ENCODE data around the gene LMO4. TPM values are rescaled to one million over a fixed set of nuclear protein-coding genes. Genes with fewer than 3 reads are reported as not detected.

LMO4 gene, protein sequence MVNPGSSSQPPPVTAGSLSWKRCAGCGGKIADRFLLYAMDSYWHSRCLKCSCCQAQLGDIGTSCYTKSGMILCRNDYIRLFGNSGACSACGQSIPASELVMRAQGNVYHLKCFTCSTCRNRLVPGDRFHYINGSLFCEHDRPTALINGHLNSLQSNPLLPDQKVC
- 58.7 TPM for total RNA-seq

DNA sequence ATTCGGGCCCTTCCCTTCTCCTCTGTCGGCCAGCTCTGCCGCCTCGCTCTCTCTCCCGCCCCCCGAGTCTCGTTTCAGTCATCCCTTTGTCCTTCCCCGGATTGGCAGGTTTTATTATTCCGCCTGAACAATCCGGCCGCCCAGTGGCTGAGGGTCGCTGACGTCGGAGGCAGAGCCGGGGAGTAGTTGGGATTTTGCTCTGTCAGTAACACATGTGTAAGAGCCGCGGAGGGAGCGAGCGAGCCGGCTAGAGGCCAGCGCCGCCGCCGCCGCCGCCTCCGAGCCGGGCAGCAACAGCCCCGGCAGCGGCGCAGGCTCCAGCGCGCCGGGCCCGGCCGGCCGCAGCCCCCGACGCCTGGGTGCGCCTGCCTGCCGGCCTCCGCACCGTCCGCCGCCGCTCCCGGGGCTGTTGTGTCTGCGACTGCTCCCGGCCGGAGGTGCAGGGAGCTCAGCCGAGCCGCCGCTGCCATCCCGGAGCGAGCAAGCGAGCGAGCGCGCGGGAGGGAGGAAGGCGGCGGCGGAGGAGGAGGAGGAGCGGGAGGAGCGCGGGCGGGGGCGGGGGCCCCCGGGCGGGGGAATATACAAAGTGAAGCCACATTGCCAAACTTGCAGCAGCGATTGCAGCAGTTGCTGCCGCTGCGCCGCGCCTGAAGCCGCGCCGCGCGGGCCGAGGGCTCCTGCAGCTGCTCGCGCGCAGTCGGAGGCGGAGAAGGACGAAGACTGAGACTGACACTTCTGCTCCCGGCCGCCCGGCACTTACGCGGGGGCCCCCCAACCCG, at the start of gene LMO4:
Gene LMO4 (plus strand): TSS at position 609 of the 779 bp plus-strand sequence. CDS start 3,136 bp downstream, outside the sequence.
- DNase-seq (ENCODE audit: low read depth in 2 of 3, low spot score in 2 of 3) = peak in 2 of 3 donors; percentile 96 to 98

DNA sequence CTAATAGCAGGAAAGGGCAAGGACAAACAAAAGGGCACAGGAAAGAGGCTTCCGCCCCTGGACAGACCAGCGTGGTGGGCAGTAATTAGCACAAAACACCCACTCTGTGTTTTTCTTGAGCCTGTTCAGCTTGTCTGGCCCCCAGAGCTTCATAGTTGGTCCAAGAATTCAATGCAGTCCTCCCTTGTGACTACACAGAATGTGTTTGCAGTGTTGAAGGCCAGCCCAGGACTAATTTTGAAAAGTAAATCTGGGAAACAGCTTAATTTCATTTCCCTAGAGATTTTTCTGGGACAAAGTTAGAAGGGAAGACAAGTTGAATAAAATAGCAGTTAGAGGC, 49.2 kb upstream of the LMO4 start:
- no peak for DNase-seq (ENCODE audit: low read depth in 2 of 3, low spot score in 2 of 3)

DNA sequence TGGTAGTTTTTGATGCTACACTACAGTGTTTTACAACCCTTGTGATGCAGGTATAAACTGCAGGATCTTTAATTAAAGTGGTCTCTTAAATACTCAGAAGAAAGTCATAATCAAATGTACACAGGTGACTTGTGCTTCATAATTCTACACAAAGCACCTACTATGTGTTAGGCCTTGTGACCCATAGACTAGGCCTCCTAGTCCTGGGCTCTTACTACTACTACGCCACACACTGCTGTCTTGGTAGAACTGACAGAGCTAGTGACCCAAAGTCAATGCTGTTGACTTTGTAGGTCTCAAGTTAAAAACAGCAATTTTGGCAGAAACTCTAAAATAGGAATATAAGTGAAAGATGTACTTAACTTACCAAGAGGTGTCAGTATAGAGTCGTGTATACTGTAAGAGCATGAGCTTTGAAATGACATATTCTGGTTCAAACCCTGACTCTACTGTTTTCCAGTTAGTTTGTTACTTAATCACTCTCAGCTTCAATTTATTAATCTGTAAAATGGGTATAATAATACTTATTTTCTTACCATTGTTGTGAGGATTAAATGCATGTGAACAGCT, 48.6 kb upstream of the LMO4 start:
- DNase-seq (ENCODE audit: low read depth in 2 of 3, low spot score in 2 of 3) = peak in 1 of 3 donors; percentile 23

DNA sequence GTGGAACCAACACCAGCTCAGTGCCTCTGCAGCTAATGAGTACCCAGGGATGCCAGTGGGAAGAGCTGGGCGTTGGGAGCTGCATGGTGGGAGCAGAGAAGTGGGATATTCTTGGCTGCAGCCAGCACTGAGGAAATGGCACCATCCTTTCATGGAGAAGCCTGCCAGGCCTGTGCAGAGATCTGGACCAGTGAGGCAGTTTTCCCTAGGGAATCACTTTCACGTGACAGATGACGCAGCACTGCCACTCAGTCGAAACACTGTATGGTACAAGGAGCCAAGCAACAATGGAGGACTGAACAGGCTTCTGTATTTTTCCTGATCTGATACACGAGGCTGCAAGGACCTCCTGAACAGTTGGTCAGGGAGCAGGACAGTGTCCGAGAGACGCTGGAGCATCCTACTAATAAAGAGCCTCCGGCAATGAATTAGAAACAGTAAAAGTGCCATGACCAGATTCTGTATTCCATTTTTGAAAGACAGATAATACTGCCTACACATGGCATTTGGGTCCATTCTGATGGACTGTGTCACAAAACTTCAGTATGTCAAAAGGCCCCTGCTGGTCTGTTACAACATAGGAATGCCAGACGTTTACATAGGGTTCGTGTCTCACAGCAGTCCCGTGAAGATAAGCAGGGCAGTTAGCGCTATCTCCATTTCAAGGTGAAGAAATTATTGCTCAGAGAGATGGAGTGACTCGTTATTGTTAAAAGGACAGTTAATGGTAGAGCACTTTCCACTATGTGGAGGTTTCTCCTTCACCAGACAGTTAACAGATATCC, 44.0 kb upstream of the LMO4 start:
- DNase-seq (ENCODE audit: low read depth in 2 of 3, low spot score in 2 of 3) = no peak

DNA sequence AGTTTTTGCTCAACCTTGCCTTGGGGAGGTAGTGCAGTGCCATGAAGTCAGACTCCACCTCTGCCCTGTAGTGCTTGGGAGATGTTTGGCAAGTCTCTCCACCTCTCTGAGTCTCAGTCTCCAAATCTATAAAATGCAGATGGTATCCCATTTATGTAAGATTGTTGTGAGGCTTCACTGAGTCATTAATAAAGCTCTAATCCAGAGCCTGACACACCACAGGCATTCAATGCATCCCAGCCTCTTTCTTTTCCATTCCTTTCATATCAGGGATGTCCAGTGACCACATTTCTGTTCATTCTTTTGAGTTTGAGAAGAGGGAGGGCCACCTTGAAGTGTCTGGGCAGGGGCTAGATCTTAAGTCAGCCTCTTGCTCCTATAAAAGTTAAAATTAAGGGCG, 37.6 kb upstream of the LMO4 start:
- no peak for DNase-seq (ENCODE audit: low read depth in 2 of 3, low spot score in 2 of 3)

DNA sequence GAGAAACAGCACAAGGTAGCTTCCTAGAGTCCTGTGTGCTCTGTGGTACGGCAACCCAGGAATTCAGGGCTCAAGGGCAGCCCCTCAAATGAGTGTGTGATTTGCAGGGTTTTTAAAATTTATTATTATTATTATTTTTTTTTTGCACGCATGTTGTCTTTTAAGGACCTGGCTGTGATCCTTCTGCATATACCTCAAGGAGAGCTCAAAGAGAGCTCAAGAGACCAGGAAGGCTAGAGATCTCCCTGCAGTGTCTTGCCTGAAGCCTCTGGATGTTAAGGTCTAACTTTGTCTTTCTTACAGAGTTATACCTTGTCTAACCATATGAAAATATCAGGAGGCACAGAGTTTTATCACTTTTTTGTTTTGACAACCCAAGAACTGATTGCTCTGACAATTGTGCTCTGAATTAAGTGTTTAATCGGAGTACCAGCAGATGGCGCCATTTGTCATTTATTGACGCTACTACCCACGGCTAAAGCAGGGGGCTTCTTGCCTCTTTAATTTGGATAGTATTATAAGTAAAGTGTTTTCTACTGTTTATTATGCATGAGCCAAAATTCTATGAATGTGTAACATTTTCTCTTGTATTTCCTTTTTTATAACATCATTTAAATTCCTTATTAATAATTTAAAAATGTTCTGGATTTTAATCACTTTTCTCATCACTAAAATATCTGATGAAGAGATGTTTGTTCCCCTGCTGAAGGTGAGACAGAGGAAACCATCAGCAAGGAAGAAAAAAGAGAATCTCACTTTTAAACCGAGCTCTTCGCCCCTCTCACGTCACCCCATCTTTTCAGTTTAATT, 35.8 kb upstream of the LMO4 start:
- DNase-seq (ENCODE audit: low read depth in 2 of 3, low spot score in 2 of 3) = peak; percentile 26 to 86 (median 70)

DNA sequence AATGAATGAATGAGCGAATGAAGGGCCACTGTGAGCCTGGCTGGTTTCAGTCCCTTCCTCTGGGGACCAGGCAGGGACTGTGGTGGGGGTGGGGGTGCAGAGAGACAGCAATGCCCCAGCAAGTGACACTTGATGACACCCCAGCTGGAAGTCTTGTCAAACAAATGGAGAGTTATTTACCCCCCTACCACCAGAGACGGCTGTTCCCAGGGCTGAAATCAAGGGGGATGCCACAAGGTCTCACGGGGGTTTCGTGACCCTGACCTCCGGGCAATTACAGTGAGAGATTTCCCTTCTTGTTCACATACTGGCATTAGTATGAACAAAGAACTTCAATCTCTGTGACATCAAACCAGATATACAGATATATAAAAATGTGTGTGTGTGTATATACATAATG, 34.0 kb upstream of the LMO4 start:
- no peak for DNase-seq (ENCODE audit: low read depth in 2 of 3, low spot score in 2 of 3)

DNA sequence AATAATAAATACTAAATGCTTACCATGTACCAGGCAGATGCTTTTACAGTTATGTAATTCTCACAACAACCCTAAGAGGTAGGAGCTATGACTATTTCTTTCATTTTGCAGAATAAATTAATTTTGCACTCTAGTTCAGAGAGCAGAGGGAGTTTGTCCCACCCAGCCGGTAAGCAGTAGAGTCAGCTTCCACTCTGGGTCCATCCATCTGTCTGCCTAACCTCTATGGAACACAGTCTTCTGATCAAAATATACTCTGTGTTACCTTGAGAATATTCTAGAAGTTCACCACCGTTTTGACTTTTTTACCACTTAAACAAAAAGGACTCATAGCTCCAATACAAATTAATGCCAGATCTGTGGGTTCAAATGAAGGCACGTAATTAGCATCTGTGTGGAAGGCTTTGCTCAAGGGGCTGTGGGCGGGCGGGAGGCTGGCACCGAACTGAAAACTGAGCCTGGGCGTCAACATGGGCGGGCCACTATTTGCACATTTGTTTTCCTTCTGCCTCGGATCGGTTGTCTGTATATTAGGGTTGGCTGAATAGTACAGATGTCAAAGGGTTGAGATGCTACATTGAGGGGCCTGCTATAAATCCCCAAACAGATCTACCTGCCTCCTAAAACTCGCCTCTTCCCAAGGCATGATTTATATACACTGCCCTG, 33.1 kb upstream of the LMO4 start:
- DNase-seq (ENCODE audit: low read depth in 2 of 3, low spot score in 2 of 3) = no peak

DNA sequence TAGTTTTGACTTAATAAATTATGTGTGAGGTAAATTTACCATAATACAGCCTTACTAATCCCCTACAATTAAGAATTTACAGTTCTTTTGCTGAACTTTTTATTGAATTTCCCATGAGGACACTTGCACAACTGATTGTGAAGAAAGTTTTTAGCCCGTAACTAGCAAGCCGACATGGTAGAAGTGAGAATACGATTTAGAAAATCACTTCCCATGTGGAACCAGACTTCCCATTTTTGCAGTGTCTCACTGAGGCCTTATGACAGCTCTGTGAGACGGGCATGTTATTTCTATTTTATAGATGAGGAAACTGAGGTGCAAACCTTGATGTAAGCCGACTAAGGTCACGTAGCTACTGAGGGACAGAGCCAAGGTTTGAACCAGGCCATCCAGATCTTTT, 32.5 kb upstream of the LMO4 start:
- DNase-seq (ENCODE audit: low read depth in 2 of 3, low spot score in 2 of 3) = no peak

DNA sequence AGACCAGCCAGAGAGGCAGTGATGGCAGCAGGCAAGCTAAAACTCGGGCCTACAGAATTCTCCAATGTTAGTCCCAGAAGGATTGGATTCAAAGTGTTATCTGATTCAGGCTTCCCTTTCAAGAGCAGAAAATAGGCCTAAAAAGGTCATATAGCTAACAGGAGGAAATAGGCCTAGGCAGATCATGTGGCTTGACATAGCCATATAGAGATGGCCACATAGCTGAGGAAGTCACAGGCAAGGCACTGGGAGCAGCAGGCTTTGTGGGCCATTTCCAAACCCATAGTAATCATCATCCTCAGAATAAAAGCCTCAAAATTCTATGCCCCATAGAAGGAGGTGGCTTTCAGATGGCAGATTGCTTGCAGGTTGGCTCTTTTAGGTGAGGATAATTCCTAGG, 29.0 kb upstream of the LMO4 start:
- DNase-seq (ENCODE audit: low read depth in 2 of 3, low spot score in 2 of 3) = no peak

DNA sequence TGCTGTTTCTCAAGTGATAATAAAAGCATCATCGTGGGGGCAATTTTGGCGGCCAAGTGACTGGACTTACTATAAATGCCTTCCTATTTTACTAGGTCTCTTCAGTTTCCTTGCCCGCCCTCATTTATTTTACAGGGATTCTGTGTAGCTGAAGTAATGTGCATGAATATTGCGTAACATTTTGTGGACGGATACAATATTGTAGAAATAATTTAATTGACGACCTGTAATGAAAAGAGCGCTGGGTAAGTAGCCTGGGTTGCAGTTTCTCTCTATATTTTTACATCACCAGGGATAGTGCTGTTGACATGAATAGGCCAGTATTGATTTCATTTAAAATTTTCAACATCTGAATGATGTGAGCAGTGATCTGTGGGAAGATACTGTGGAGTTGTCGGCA, 28.1 kb upstream of the LMO4 start:
- DNase-seq (ENCODE audit: low read depth in 2 of 3, low spot score in 2 of 3) = no peak

DNA sequence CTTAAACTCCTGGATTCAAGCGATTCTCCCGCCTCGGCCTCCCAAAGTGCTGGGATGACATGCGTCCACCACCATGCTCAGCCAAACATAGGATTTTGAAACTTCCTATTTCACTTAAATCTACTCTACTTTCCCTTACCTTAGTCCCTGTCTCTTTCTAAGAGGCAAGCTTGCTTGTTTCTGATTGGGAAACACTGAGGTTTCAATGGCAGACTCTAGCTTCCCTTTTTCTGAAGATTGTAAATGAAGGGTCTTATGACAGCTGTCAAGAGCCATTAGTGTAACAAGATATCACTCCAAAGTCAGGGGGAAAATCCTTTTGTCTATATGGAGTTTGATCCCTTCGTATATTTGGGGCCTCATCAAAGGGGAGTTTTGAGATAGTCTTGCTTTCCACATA, 23.5 kb upstream of the LMO4 start:
- DNase-seq (ENCODE audit: low read depth in 2 of 3, low spot score in 2 of 3) = peak in 1 of 3 donors; percentile 20

DNA sequence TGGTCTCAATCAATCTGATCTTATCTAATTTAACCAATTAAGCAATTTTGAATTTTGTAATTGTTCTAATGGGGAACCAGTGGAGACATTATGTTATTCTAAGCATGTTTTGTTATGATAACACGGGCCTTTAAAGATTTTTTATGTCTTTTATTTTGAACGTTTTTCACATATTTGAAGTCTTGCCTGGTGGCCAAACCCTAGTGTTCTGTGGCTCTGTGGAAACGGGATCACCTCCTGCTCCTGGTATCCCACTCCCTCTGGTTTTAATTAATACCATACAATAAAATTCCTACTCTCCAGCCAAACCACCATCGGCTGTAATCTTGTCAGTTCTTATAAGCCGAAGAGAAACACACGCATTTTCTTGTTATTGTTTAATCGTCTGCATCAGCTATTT, 22.9 kb upstream of the LMO4 start:
- no peak for DNase-seq (ENCODE audit: low read depth in 2 of 3, low spot score in 2 of 3)

DNA sequence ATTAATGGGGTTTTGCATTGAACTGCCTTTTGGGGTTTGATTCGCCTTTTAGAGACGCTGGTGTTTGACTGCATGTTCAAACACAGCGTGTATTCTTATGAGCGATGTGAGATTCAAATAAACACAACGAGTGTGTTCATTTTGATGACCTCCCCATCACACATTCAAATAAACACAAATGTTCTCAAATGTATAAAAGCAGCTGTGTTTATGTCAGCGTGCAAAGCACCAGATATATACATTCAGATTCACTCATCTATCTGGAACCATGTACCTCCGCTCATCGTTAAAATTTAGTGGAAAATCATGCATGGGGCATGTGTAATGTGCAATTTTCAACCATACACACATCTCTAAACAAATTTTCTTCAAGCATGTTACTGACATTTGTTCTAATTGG, 21.4 kb upstream of the LMO4 start:
- DNase-seq (ENCODE audit: low read depth in 2 of 3, low spot score in 2 of 3) = no peak

DNA sequence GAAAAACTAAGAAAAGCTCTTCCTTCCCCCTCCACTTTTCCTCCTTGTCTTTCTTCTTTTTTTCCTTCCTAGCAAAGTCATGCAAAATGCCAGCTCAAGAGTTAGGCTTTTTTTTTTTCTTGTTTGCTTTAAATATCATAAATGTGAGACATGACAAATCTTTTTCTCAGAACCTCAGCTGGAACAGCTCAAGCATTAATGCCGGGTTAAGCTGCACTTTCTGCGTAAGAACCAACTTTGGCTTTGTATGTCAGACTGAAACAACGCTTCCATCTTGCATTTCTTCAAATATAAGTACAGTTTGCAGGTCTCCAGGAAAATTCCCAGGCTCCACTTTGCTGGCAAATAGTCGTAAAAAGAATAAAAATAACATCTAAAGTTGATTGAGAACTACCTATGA, 20.7 kb upstream of the LMO4 start:
- no peak for DNase-seq (ENCODE audit: low read depth in 2 of 3, low spot score in 2 of 3)

DNA sequence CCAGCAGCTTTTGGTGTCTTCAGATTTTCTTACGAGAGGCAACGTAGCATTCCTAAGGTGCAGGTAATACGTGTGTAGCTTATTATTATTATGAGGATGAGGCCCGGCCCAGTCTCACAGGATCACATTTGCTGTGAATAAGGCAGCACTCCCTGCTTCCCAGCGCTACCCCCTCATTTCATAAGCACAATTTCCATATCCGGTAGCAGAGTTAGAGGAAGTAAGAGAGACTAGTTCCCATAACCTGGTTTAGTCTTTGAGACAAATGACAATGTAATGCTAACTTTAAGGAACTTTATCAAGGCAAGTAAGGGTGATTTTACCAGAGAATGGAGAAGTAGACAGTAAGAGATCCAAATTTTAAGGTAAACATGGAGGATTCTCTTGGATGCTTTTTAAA, 14.6 kb upstream of the LMO4 start:
- DNase-seq (ENCODE audit: low read depth in 2 of 3, low spot score in 2 of 3) = no peak

DNA sequence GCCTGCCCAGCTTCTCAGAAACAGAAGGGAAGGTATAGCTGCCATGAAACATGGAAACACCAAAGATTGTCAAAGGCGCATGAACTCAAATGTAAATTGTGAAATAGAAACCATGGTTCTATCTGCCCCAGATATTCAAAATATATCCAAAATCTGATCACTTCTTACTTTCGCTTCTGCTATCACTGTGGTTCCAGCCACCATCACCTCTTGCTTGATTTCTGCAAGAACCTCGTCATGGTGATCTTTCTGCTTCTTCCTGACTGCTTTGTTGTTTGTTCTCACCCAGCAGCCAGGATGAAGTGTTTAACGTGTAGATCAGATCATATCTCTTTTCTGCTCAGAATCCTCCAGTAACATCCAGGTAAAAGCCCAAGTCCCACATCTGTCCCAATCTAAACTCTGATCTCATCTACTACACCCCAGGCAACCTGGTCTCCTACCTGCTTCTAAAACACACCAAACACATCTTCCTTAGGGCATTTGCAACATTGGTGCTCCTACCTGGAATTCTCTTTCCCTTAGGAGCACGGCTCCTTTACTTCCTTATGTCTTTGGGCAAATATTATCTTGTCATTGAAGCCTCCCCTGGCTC, 10.5 kb upstream of the LMO4 start:
- no peak for DNase-seq (ENCODE audit: low read depth in 2 of 3, low spot score in 2 of 3)

DNA sequence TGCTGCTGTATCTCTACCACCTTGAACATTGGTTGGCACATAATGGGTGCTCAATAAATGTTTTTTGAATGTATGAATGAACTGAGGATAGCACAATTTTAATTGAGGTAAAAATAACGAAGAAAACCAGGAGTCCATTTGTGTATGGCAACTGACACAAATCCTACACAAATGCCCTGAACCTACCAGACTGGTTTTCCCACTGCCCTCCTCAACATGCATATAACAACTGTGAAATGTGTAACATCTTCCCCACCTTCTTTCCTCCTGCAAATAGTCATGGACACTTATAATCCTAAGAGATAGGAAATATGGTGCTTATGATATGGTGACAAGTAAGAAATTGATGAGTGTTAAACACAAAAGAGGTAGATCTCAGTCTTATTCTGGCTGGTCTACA, 9.9 kb upstream of the LMO4 start:
- DNase-seq (ENCODE audit: low read depth in 2 of 3, low spot score in 2 of 3) = no peak

DNA sequence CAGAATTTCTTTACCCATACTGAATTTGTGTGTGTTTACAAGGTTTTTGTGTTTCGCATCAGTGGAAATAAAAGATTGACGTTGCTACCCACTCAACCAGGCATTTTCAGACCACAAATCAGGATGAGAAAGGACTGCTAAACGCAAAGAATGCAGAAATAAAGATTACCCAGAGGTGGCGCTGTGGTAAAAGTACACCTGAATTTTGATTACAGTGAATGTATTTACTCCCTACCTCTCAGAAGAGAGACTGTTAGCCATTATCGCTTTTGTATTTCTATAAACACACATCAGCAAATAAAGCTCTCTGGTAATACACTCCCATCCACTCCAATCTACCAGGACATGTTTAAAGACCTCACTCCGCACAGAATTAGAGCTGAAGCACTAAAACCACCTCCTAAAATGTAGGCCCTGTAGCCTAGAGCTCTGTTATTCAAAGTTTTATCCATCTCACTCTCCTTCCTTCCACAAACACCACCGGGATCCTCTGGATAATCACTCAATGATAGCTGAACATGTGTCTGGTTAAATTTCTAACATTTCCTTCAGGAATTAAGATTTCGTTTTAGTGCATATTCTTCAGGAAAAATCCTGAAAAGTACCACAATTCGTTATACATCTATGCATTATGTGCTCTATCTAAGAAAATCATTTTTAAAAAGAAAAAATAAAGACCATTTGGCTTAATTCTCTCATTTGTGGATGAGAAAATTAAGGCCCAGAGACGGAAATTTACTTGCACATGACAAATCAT, 2.5 kb upstream of the LMO4 start:
- peak in 2 of 3 donors; percentile 51 to 72 for DNase-seq (ENCODE audit: low read depth in 2 of 3, low spot score in 2 of 3)

Data from hematopoietic multipotent progenitor cell (in vitro differentiated cells).